Measurements from ENCODE around the gene RFTN1. TPM values are rescaled to one million over a fixed set of nuclear protein-coding genes. Genes with fewer than 3 reads are reported as not detected.
A peak's percentile ranks its signal among the peaks of the same experiment; 100 is the strongest.

Gene RFTN1
- total RNA-seq, 1 experiment from 2014 or later, result 2.2 TPM

- Histone ChIP-seq H4K20me1 (ENCODE audit: control insufficient read depth, insufficient read depth, insufficient read length) (no peaks in the 10 kb centered on the region), H4K5ac (ENCODE audit: insufficient read length, low read depth, low read length) (no peak overlapping the region), H2BK5ac (ENCODE audit: insufficient read length, low read length) (no peak overlapping the region), H3K27me3 (ENCODE audit: insufficient read depth, low read length) (no peaks in the 10 kb centered on the region), H3K79me2 (ENCODE audit: insufficient read depth, low read length) (no peaks in the 10 kb centered on the region), H3K79me1 (ENCODE audit: insufficient read depth, low read depth, low read length, poor library complexity, severe bottlenecking) (no peaks in the 10 kb centered on the region), H3K4me1 (ENCODE audit: insufficient read depth, low read length) (no peaks in the 10 kb centered on the region), H2BK15ac (ENCODE audit: low read depth, low read length) (no peak overlapping the region), H2BK20ac (ENCODE audit: low read depth, low read length, poor library complexity, severe bottlenecking) (no peak overlapping the region), H4K8ac (replicated peaks; ENCODE audit: insufficient read length, low read depth, low read length) (no peak overlapping the region), H3K9me3 (ENCODE audit: control insufficient read depth, low read depth, low read length) (no peaks in the 10 kb centered on the region), H3T11ph (ENCODE audit: low read length) (no peak overlapping the region), H3K14ac (ENCODE audit: insufficient read depth, low read length) (no peak overlapping the region), H2BK12ac (ENCODE audit: insufficient read length, low read depth, low read length) (no peak overlapping the region), H2AFZ (ENCODE audit: low read length) (no peak overlapping the region), H3K23ac (ENCODE audit: insufficient read length, low read depth, low read length) (no peak overlapping the region), H4K91ac (ENCODE audit: insufficient read length, low read depth, low read length) (no peak overlapping the region), H3K4me2 (ENCODE audit: insufficient read depth, insufficient read length, low read length) (no peak overlapping the region), H2AK5ac (ENCODE audit: insufficient read length, low read length) (no peak overlapping the region), H3K27ac (ENCODE audit: insufficient read length, low read depth, low read length) (no peak overlapping the region), H2BK120ac (ENCODE audit: low read depth, low read length, poor library complexity, severe bottlenecking) (no peak overlapping the region), H3K56ac (ENCODE audit: insufficient read length, low read depth, low read length) (no peak overlapping the region), H3K9ac (ENCODE audit: extremely low read depth, insufficient read length, low read length) (no peak overlapping the region), H3K18ac (ENCODE audit: insufficient read length, low read depth, low read length) (no peak overlapping the region), H3K4ac (ENCODE audit: low read depth, low read length) (no peak overlapping the region), H3K23me2 (ENCODE audit: insufficient read length, low read depth, low read length, poor library complexity, severe bottlenecking) (no peaks in the 10 kb centered on the region)
- Mint-ChIP-seq H3K9me3 (peaks cover 6 to 8% of the 10 kb centered on the region in 2 experiments; a peak in 1 of 5 replicates), H3K36me3 (ENCODE audit: insufficient read depth in 1 of 3, low read depth in 3 of 3) (peaks cover 0 to 4% (median 0%) of the 10 kb centered on the region in 3 experiments; a peak in 1 of 7 replicates), H3K4me3 (no peak overlapping the region), H3K27ac (0 out of 7 replicates have a peak overlapping the region, but pooled peaks of 1 of the 3 experiments have one; percentile 22), H3K4me1 (peaks cover 11 to 13% of the 10 kb centered on the region in 2 experiments), H3K27me3 (ENCODE audit: low read depth) (peaks cover 14% of the 10 kb centered on the region)
- DNase-seq, result no peak
- no CpG with 5 or more reads among the region's 10 CpGs for WGBS (ENCODE audit: extremely low coverage, insufficient read length, low lambda C conversion rate)
- TF ChIP-seq, protein P1, sequence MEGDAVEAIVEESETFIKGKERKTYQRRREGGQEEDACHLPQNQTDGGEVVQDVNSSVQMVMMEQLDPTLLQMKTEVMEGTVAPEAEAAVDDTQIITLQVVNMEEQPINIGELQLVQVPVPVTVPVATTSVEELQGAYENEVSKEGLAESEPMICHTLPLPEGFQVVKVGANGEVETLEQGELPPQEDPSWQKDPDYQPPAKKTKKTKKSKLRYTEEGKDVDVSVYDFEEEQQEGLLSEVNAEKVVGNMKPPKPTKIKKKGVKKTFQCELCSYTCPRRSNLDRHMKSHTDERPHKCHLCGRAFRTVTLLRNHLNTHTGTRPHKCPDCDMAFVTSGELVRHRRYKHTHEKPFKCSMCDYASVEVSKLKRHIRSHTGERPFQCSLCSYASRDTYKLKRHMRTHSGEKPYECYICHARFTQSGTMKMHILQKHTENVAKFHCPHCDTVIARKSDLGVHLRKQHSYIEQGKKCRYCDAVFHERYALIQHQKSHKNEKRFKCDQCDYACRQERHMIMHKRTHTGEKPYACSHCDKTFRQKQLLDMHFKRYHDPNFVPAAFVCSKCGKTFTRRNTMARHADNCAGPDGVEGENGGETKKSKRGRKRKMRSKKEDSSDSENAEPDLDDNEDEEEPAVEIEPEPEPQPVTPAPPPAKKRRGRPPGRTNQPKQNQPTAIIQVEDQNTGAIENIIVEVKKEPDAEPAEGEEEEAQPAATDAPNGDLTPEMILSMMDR (conservative IDR thresholded peaks at IDR 0.05), result no peak
These were observed 45.0 kb downstream of the RFTN1 start for GRCh38 chr3:16468336-16469098.
